Skeletal muscle satellite cell (primary cell): Measurements from ENCODE around the gene PLPP6.
A peak's percentile ranks its signal among the peaks of the same experiment; 100 is the strongest.

Source experiments
- H3K27me3 ChIP-seq: 2 replicates; pipeline ENCODE4 v1.7.0; 2013; ENCODE audit warnings: low read length; ENCODE audit not compliant: control insufficient read depth, insufficient read depth
- H3K36me3 ChIP-seq: 2 replicates; pipeline ENCODE4 v1.7.0; 2013; ENCODE audit warnings: mild to moderate bottlenecking, control low read depth, low read length; ENCODE audit not compliant: insufficient read depth
- H3K4me1 ChIP-seq: 2 replicates; pipeline ENCODE4 v1.7.0; 2013; ENCODE audit warnings: low read length; ENCODE audit not compliant: control insufficient read depth, insufficient read depth
- H3K4me2 ChIP-seq: 2 replicates; pipeline ENCODE4 v1.7.0; 2013; ENCODE audit warnings: mild to moderate bottlenecking, low read length
- H3K4me3 ChIP-seq: 2 replicates; pipeline ENCODE4 v1.7.0; 2013; ENCODE audit warnings: low read length
- H3K9ac ChIP-seq: 2 replicates; pipeline ENCODE4 v1.7.0; 2013; ENCODE audit warnings: mild to moderate bottlenecking, low read depth, low read length, moderate library complexity
- H3K9me3 ChIP-seq: replicated peaks from 2 replicates; pipeline ENCODE4 v1.7.0; 2013; ENCODE audit warnings: mild to moderate bottlenecking, control low read depth, low read length

Gene PLPP6

DNA sequence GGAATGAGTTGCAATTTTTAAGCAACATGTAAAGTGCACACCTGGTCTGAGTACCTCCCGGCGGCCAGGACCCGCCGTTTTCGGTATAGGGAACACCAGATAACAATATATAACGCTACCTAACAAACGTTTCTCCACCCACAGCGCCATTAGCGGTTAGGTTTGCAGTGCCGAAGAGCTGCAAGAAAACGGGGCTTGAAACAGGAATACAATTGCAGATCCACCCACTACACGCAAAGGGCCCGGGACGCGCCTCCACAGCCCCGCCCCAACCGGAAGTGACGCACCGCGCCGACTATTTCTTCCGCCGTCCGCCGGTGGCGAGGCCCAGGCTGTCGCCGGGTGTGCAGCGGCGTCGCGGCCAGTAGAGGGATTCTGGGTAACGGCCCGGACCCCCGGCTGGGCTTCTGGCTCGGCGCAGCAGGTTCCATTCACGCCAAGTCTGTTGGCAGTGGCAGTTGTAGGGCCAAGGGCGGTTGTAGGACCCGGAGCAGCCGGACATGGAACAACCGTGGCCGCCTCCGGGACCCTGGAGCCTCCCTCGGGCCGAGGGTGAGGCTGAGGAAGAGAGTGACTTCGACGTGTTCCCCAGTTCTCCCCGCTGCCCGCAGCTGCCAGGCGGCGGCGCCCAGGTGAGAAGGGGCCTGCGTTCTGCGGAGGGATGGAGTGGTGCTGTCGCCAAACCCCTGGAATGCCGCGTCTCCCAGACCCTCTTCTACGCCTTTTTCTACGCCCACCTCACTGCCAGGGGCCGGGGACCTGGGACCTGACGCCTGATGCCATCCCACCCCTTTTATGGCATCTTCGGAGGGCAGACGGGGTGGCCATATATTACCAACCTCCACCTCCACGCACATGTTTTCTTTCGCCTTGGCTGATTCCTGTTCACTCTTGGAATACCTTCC, 17.4 kb downstream of the PLPP6 start, which contains the start of gene CDC37L1:
Gene CDC37L1 (plus strand): TSS at position 302 of the 905 bp plus-strand sequence. CDS start 199 bp downstream, at position 501.
- Histone ChIP-seq H3K36me3 (no peaks in the 10 kb centered on the region), H3K9me3 (no peaks in the 10 kb centered on the region), H3K4me1 (peaks cover 23% of the 10 kb centered on the region), H3K4me3 (peak within 1 kb of the TSS; percentile 96), H3K9ac (peak within 1 kb of the TSS; percentile 86), H3K4me2 (peak within 1 kb of the TSS; percentile 84), H3K27me3 (no peaks in the 10 kb centered on the region)

DNA sequence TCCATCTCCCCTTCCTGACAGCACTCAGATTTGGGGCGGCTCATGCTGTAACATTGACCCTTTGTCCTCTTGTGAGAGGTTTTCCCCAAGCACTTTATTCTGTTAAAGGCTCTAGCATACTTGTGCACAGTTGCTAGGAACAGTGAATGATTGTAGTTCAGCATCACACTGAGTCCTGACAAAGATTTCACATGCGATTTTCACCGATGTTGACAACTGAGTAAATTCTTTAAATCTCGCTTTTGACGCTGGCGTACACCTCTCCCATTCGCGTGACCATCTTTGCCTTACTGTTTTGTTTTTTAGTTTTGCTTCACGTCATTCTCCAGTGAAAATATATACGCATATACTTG, 18.1 kb downstream of the PLPP6 start:
- peak overlapping the region; percentile 84 for H3K4me2 ChIP-seq

DNA sequence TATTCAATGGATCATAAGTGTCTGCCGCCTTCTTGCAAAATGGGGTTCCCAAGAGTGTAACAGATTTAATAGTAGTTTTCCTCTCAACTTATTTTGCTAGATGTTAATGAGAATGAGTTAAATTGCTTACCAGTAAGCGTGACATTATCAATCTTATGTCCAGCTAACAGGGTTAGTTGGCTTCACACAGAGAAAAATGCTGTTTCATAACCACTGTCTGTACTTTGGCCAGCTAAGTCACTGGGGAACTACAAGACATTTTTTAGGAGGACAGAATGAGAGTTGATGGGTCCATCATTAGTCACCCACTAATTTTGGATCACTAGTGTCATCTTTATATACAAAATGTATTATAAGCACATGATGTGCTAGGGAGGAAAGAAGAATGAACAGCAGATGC, 18.7 kb downstream of the PLPP6 start:
- peak overlapping the region; percentile 84 for H3K4me2 ChIP-seq
- H3K27me3 ChIP-seq = no peaks in the 10 kb centered on the region
- peak overlapping the region; percentile 96 for H3K4me3 ChIP-seq
- H3K9ac ChIP-seq = peak overlapping the region; percentile 86
- no peaks in the 10 kb centered on the region for H3K9me3 ChIP-seq
- H3K4me1 ChIP-seq = peaks cover 16% of the 10 kb centered on the region
- peaks cover 5% of the 10 kb centered on the region for H3K36me3 ChIP-seq

More for the DNA sequence above, 18.1 kb downstream of the PLPP6 start:
- no peaks in the 10 kb centered on the region for H3K36me3 ChIP-seq
- H3K27me3 ChIP-seq = no peaks in the 10 kb centered on the region
- peak overlapping the region; percentile 96 for H3K4me3 ChIP-seq
- H3K4me1 ChIP-seq = peaks cover 17% of the 10 kb centered on the region
- H3K9ac ChIP-seq = peak overlapping the region; percentile 86
- H3K9me3 ChIP-seq = no peaks in the 10 kb centered on the region

DNA sequence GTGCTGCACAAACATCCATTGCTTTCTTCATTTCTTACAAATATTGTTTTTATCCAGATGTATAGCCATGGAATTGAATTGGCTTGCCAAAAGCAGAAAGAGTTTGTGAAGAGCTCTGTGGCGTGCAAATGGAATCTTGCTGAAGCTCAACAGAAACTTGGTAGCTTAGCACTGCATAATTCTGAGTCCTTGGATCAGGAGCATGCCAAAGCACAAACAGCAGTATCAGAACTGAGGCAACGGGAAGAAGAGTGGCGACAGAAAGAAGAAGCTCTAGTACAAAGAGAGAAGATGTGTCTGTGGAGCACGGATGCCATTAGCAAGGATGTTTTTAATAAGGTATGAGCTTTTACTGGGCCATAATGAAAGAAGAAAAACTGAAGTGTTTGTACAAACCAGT, 22.7 kb downstream of the PLPP6 start:
- no peaks in the 10 kb centered on the region for H3K27me3 ChIP-seq
- peaks cover 26% of the 10 kb centered on the region for H3K4me1 ChIP-seq
- H3K9me3 ChIP-seq = no peaks in the 10 kb centered on the region
- no peak overlapping the region for H3K9ac ChIP-seq
- H3K4me3 ChIP-seq = no peak overlapping the region
- H3K4me2 ChIP-seq = no peak overlapping the region
- peaks cover 12% of the 10 kb centered on the region for H3K36me3 ChIP-seq

DNA sequence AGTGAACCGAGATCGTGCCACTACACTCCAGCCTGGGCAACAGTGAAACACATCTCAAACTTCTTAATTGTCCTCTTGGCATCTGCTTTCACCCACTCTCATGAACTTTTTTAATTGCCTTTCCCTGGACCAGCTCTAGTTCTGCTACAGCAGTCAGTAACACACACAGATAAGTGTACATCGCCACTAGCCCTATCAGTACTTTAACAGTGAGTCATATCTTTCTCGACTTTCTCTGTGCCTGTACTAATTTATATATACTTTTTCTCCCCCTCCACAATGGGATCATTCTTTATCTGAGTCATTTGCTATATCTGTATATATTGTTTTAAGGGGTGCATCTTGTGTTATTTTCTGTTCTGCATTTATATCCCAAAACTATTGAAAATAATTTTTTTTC, 24.0 kb downstream of the PLPP6 start:
- no peak overlapping the region for H3K4me3 ChIP-seq
- peaks cover 23% of the 10 kb centered on the region for H3K36me3 ChIP-seq

DNA sequence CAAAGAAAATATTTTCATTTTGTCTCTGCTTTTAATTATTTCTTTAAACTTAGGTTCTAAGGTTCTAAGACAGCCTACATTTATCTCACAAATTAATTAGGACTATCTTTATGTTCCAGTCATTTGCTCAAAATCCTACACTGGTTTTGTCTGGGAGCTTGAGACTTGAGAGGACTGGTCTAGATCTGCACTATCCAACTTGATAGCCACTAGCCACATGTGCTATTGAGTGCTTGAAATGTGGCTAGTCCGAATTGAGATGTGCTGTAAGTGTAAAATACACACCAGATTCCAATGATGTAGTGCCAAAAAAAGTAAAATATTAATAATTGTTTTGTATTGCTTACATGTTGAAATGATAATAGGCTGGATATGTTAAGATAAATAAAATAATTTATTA, 24.5 kb downstream of the PLPP6 start:
- Histone ChIP-seq H3K4me2 (no peak overlapping the region), H3K27me3 (no peaks in the 10 kb centered on the region), H3K36me3 (peaks cover 25% of the 10 kb centered on the region), H3K9me3 (no peaks in the 10 kb centered on the region), H3K9ac (no peak overlapping the region), H3K4me3 (no peak overlapping the region), H3K4me1 (peaks cover 21% of the 10 kb centered on the region)

More for the DNA sequence above, 24.0 kb downstream of the PLPP6 start:
- no peaks in the 10 kb centered on the region for H3K27me3 ChIP-seq
- no peak overlapping the region for H3K4me2 ChIP-seq
- no peaks in the 10 kb centered on the region for H3K9me3 ChIP-seq
- H3K4me1 ChIP-seq = peaks cover 21% of the 10 kb centered on the region
- H3K9ac ChIP-seq = no peak overlapping the region

DNA sequence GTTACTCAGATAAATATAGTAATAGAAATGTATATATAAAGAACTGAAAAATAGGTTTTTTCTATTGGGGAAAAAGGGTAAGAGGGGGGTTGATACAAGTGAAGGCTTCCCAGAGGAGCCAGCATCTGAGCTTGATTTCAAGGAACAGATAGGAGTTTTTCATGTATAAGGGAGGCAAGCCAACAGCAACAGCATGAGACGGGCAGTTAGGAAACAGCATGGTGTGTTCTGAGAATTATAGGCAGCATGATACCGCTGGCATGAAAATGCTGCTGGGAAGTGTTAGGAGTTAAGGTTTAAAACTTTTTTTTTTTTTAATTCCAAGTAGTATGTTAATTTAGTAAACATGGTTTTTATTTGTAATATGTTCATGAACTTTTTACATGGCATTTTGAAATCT, 26.9 kb downstream of the PLPP6 start:
- Histone ChIP-seq H3K4me1 (peaks cover 30% of the 10 kb centered on the region), H3K9me3 (no peaks in the 10 kb centered on the region), H3K9ac (no peak overlapping the region), H3K27me3 (no peaks in the 10 kb centered on the region), H3K4me2 (no peak overlapping the region), H3K4me3 (no peak overlapping the region), H3K36me3 (peaks cover 32% of the 10 kb centered on the region)

DNA sequence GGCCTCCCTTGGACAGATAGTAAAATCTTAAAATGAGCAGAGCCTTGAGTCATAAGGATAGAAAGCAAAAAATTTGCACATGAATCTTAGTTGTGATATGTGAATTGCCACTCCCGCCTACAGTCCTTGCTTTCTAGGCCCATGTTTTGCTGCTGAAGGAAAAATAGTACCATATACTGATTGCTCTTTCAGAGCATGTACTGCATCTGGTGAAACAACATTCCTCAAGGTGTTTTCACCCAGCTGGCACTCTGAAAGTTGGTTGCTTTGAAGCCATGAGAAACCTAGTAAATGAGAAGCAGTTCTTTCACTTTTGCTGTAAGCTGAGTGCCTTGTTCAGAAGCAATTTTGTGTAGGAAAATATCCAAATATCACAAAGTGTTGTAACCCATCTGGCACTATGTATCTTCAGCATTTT, 27.6 kb downstream of the PLPP6 start:
- no peak overlapping the region for H3K4me2 ChIP-seq
- H3K27me3 ChIP-seq = no peaks in the 10 kb centered on the region
- H3K4me1 ChIP-seq = peaks cover 30% of the 10 kb centered on the region
- no peaks in the 10 kb centered on the region for H3K9me3 ChIP-seq
- H3K4me3 ChIP-seq = no peak overlapping the region
- no peak overlapping the region for H3K9ac ChIP-seq
- H3K36me3 ChIP-seq = peaks cover 36% of the 10 kb centered on the region

DNA sequence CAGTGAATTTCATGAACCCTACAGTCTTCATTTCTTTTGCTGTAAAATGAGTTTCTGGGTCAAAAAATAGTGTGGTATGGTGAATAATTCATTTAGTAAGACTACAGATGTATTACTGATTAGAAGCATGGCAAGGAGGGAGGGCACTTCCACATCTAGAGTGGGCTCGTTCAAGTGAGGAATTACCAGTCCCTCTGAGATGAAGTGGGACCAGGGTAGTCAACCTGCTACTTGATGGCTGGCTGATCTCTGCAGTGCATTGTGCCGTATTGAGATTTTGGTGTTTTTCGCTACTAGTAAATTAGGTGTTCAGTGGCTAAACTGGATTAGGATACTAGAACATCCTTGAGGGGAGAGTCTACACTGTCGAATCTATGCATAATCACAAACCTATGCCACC, 28.1 kb downstream of the PLPP6 start:
- H3K27me3 ChIP-seq = no peaks in the 10 kb centered on the region
- H3K4me3 ChIP-seq = no peak overlapping the region
- H3K9me3 ChIP-seq = no peaks in the 10 kb centered on the region
- H3K4me2 ChIP-seq = no peak overlapping the region
- H3K36me3 ChIP-seq = peaks cover 36% of the 10 kb centered on the region
- H3K4me1 ChIP-seq = peaks cover 30% of the 10 kb centered on the region
- H3K9ac ChIP-seq = no peak overlapping the region

DNA sequence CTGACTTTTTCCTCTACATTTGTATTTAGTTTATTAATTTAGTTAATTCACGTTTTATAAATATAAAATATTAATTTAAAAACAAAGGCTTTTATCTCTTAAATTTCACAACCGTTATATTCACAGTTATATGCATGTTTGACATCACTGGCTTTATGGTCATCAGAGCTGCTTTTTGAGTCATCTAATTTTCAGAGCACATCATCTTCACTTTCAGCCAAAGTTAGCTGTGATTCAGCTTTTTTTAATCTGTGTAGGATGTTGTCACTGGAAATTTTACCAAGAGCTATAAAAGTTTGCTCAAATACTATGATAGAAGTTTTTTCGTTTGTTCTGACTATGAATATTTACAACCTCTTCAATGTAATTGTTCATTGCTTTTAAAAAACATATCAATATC, 29.7 kb downstream of the PLPP6 start:
- H3K4me3 ChIP-seq = no peak overlapping the region
- no peak overlapping the region for H3K4me2 ChIP-seq
- no peaks in the 10 kb centered on the region for H3K9me3 ChIP-seq
- H3K4me1 ChIP-seq = peaks cover 29% of the 10 kb centered on the region
- no peak overlapping the region for H3K9ac ChIP-seq
- no peaks in the 10 kb centered on the region for H3K27me3 ChIP-seq
- H3K36me3 ChIP-seq = peaks cover 28% of the 10 kb centered on the region

DNA sequence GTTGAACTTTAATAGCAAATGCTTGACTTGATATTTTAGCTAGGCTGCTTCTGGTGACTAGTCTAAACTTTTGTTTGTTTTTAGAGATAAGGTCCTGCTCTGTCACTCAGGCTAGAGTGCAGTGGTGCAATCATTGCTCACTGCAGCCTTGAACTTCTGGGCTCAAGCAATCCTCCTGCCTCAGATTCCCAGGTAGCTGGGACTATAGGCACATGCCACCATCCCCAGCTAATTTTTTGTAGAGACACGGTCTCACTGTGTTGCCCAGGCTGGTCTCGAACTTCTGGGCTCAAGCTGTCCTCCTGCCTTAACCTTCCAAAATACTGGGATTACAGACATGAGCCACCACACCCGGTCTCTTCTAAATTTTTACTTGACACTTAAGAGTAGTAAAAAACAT, 38.0 kb downstream of the PLPP6 start:
- Histone ChIP-seq H3K27me3 (no peaks in the 10 kb centered on the region), H3K4me1 (peaks cover 6% of the 10 kb centered on the region), H3K9me3 (no peaks in the 10 kb centered on the region), H3K4me3 (no peak overlapping the region), H3K4me2 (no peak overlapping the region), H3K9ac (no peak overlapping the region), H3K36me3 (peaks cover 47% of the 10 kb centered on the region)

DNA sequence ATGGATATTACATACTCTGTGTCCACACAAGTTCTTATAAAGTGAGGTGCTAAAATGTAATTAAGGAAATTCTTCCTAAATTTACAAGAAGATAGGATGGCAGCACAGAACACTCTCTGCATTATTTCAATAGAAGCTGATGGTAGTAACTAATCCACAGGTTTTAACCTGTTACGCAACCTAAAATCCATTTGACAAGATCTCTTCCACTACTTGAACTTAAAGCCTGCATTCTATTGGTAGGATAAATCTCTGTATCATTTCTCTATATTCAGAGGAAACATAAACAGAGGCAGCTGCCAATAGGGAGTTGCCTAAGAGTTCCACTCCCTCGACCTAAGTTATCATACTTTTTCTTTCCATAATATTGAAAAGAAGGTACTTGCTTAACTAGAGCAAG, 38.8 kb downstream of the PLPP6 start:
- no peak overlapping the region for H3K9ac ChIP-seq
- H3K4me3 ChIP-seq = no peak overlapping the region
- peaks cover 5% of the 10 kb centered on the region for H3K4me1 ChIP-seq
- H3K4me2 ChIP-seq = no peak overlapping the region
- peaks cover 50% of the 10 kb centered on the region for H3K36me3 ChIP-seq
- H3K27me3 ChIP-seq = no peaks in the 10 kb centered on the region
- H3K9me3 ChIP-seq = no peaks in the 10 kb centered on the region
